Fibroblast of villous mesenchyme (primary cell): ENCODE measurements around the gene SLC10A4. TPM values are rescaled to one million over a fixed set of nuclear protein-coding genes. Genes with fewer than 3 reads are reported as not detected.
A peak's percentile ranks its signal among the peaks of the same experiment; 100 is the strongest.

Source experiments
- DNase-seq: peaks from one replicate; pipeline ENCODE4 v3.0.0-alpha.2; 2010; ENCODE audit warnings: low read depth
- H3K4me3 ChIP-seq: 2 replicates; pipeline ENCODE4 v1.5.1; 2011; ENCODE audit warnings: low read depth, mild to moderate bottlenecking, low read length
- total RNA-seq: library from RNA; depleted of rRNA; stranded (reverse); fragments of >200 nt; gene quantifications from 2 replicates; pipeline ENCODE4 v1.2.3, GENCODE V29; 2012
- TF ChIP-seq, protein P1 (sequence below): IDR thresholded peaks from 2 replicates; pipeline ENCODE4 v1.5.1; 2012; ENCODE audit warnings: low read depth, mild to moderate bottlenecking, low read length; ENCODE audit not compliant: insufficient read depth

SLC10A4 gene
- total RNA-seq, 1 donor, result under 0.01 TPM

DNA sequence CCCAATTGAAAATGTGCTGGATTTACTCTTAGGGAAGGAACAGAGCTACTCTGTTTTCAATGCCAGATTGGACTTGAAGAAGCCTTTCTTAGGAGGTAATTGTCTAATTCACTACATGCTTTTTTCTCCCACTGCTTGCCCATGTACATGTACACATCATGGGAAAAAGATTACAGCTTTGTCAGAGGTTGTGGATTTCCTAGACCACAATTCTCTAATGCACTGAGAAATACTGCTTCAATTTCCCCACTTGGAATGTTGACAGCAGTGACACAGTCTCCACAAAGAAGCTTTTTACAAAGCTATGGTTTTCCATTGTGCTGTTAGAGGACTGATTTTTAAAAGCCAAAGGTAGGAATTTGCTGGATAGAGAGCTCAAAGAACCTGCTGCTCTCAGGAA, 26.4 kb downstream of the SLC10A4 start:
- no peak overlapping the region for H3K4me3 ChIP-seq
- DNase-seq, result no peak
- TF ChIP-seq, protein P1, sequence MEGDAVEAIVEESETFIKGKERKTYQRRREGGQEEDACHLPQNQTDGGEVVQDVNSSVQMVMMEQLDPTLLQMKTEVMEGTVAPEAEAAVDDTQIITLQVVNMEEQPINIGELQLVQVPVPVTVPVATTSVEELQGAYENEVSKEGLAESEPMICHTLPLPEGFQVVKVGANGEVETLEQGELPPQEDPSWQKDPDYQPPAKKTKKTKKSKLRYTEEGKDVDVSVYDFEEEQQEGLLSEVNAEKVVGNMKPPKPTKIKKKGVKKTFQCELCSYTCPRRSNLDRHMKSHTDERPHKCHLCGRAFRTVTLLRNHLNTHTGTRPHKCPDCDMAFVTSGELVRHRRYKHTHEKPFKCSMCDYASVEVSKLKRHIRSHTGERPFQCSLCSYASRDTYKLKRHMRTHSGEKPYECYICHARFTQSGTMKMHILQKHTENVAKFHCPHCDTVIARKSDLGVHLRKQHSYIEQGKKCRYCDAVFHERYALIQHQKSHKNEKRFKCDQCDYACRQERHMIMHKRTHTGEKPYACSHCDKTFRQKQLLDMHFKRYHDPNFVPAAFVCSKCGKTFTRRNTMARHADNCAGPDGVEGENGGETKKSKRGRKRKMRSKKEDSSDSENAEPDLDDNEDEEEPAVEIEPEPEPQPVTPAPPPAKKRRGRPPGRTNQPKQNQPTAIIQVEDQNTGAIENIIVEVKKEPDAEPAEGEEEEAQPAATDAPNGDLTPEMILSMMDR, result no peak

DNA sequence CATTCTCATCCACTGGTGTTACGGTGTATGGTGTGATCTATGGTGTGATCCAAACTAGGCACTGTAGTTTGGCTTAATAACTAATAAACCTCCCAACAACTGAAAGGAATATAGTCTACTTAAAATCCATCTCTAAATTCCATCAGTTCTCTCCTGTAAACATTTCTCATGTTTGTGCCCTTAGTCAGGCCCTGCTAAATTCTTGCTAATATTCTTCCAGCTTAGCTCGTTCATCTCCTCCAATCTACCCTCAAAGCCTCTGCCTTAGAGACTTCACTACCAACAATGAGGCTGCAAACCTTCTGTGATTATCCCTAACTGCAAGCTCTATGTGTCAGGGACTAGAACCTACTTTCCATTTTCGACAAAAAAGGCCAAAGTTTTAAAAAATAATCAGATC, 35.0 kb downstream of the SLC10A4 start:
- no peak overlapping the region for H3K4me3 ChIP-seq
- TF ChIP-seq, protein P1, result no peak
- peak; percentile 4 for DNase-seq

DNA sequence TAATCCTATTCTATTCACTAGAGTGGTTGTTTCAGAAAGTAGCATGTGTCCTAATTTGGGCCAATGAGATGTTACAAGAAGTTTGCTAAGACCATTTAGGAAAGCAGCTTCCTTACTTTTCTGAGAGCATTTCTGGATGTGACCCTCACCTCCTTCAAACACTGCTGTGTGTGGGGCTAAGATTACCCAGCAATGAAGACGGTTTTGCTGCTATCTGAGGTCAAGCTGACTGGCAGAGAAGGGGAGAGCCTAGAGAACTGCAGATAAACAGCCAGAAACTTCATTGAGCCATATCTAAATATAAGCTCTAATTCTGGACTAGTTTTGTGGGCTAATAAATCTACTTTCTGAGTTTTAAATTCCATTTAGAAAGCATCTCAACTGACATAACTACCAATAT, 43.3 kb downstream of the SLC10A4 start:
- TF ChIP-seq, protein P1, result no peak
- H3K4me3 ChIP-seq, result no peak overlapping the region
- DNase-seq, result no peak

DNA sequence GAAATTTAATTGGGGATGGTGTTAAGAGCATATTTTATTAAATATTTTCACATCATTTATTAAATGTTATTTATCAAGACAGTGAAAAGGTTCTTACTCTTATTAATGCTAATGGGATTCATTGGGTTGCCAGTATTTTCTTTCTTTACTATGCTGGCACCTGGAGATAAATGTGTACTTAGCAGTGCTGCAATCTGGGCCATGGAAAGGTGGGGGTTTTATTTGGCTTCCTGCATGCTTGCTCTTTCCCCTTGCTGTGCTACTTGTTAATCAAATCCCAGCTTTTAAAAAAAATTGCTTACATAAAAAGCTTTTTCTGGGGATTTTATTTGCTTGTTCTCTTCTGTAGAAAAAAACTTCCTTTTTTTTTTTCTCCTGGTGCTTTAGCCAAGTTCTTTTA, 55.2 kb downstream of the SLC10A4 start:
- TF ChIP-seq, protein P1, result no peak

More for the DNA sequence above, 55.2 kb downstream of the SLC10A4 start:
- no peak for DNase-seq
- no peak overlapping the region for H3K4me3 ChIP-seq

Other genes starting within 250 kb of the SLC10A4 start
- 0.32 and 0.43 TPM in 2 replicates for gene TEC, start 213.5 kb upstream of the SLC10A4 start, total RNA-seq
- gene SLAIN2, start 141.8 kb upstream of the SLC10A4 start, total RNA-seq, result 31.6 and 99.7 TPM in 2 replicates
- under 0.01 TPM in 1 of 2 replicates, not detected in the other for gene ZAR1, start 6.9 kb downstream of the SLC10A4 start, total RNA-seq